Sigmoid colon (tissue), 7 donors: Measurements from ENCODE around the gene VWA3B. TPM values are rescaled to one million over a fixed set of nuclear protein-coding genes. Genes with fewer than 3 reads are reported as not detected.
"Not testable (repeated sequence)": the region's sequence is repeated elsewhere in the genome, so short reads cannot be mapped to it uniquely, and the experiment has no call there.

Experiments
- DNase-seq: peaks from one replicate; pipeline ENCODE4 v3.0.0-alpha.2; 2019
- H3K27ac ChIP-seq, 4 donors: fragments of 200-600 bp; sonication (generic); one replicate each; pipeline ENCODE4 v1.5.1; 2016 to 2019; ENCODE audit warnings: mild to moderate bottlenecking in 1 of 4
- H3K27me3 ChIP-seq, 3 donors: fragments of 200-600 bp; sonication (generic); one replicate each; pipeline ENCODE4 v1.5.1; 2019; ENCODE audit warnings: mild to moderate bottlenecking in 1 of 3
- H3K36me3 ChIP-seq, 4 donors: fragments of 200-600 bp; sonication (generic); one replicate each; pipeline ENCODE4 v1.5.1; 2016 to 2019
- H3K4me1 ChIP-seq, 4 donors: fragments of 200-600 bp; sonication (generic); one replicate each; pipeline ENCODE4 v1.5.1; 2017 to 2019
- H3K4me3 ChIP-seq, 4 donors: fragments of 200-600 bp; sonication (generic); one replicate each; pipeline ENCODE4 v1.5.1; 2017 to 2019; ENCODE audit warnings: mild to moderate bottlenecking in 2 of 4, moderate library complexity in 1 of 4
- H3K9me3 ChIP-seq, 4 donors: fragments of 200-600 bp in 3 of 4; sonication (generic) in 3 of 4; one replicate each; pipeline versions ENCODE4 v1.5.1 to v1.6.1; 2013 to 2019
- CTCF ChIP-seq, 4 experiments: fragments of 450-650 bp in 3 of 4; fragments of 200-600 bp in 1 of 4; IDR thresholded peaks; one replicate each; pipeline ENCODE4 v1.5.1; 2016 to 2019; ENCODE audit warnings: antibody characterized with exemption in 4 of 4, mild to moderate bottlenecking in 3 of 4, moderate library complexity in 2 of 4
- EP300 ChIP-seq, 4 donors: sonication (generic); formaldehyde crosslinking; IDR thresholded peaks; one replicate each; pipeline ENCODE4 v1.6.1; 2017; ENCODE audit warnings: antibody characterized with exemption in 4 of 4
- POLR2A ChIP-seq, 2 donors: fragments of 450-650 bp; IDR thresholded peaks; one replicate each; pipeline ENCODE4 v1.6.1; 2016; ENCODE audit warnings: antibody characterized with exemption in 2 of 2, mild to moderate bottlenecking in 2 of 2, moderate library complexity in 2 of 2
- POLR2AphosphoS5 ChIP-seq, 4 donors: sonication (generic); formaldehyde crosslinking; IDR thresholded peaks; one replicate each; pipeline ENCODE4 v1.6.1; 2017; ENCODE audit warnings: antibody characterized with exemption in 4 of 4
- WGBS, 2 donors: extraction: QIAGEN DNeasy Blood & Tissue Kit; methylation state at CpG; one replicate each; pipeline ENCODE4 v1.1.7; 2013; 5-methylcytosine and 5-hydroxymethylcytosine counted together
- intact Hi-C: fragments of 100-400 bp; cut with DNase I; formaldehyde crosslinking; loops from one replicate; pipeline ENCODE4 v1.15.1; 2023
- polyA plus RNA-seq, 3 donors: library from polyadenylated mRNA; stranded (reverse); fragments of 200-250 nt; gene quantifications; one replicate each; pipeline ENCODE4 v1.2.3, GENCODE V29; 2013
- total RNA-seq, 4 donors: library from RNA; depleted of rRNA; stranded (reverse); fragments of >200 nt; gene quantifications; one replicate each; pipeline ENCODE4 v1.1.0, GENCODE V29; 2016
- donor health status: healthy with polysubstance abuse.
- donor health status: Bipolar disorder and iron deficiency.
- donor health status: healthy.

Gene VWA3B
- total and polyA plus RNA-seq, 7 donors: 0.55 to 1.4 (median 1.2) TPM; not detected in 3

DNA sequence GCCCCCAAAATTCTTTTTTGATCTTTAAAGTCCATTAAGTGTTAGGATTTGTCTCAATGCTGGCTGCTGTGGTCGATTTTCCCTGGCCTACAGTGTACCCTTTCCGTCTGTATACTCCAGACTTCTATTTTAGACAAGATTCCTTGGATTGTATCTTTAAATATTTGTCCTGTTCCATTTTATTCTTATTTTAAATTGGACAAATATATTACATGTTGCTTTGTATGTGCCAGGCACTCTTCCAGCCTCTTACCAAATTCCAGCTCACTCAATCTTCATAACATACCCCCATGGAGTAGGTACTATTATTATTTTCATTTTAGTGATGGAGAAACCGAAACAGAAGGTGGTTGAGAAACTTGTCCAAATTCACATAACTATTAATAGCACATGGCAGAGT lies 58.1 kb downstream of the VWA3B start:
- Histone ChIP-seq H3K27ac (no peak overlapping the region), H3K36me3 (no peaks in the 10 kb centered on the region), H3K9me3 (no peaks in the 10 kb centered on the region), H3K4me3 (no peak overlapping the region), H3K4me1 (peaks cover 0 to 12% (median 4%) of the 10 kb centered on the region in 4 donors), H3K27me3 (no peaks in the 10 kb centered on the region)
- WGBS, 2 donors: 75 to 84% methylated on average over 3 of the region's 3 CpGs
- intact Hi-C loops: no loop called here
- TF ChIP-seq CTCF (IDR thresholded peaks at IDR 0.05) (no peak), EP300 (IDR thresholded peaks at IDR 0.05) (no peak), POLR2AphosphoS5 (IDR thresholded peaks at IDR 0.05) (no peak), POLR2A (IDR thresholded peaks at IDR 0.05) (no peak)
- no peak for DNase-seq

DNA sequence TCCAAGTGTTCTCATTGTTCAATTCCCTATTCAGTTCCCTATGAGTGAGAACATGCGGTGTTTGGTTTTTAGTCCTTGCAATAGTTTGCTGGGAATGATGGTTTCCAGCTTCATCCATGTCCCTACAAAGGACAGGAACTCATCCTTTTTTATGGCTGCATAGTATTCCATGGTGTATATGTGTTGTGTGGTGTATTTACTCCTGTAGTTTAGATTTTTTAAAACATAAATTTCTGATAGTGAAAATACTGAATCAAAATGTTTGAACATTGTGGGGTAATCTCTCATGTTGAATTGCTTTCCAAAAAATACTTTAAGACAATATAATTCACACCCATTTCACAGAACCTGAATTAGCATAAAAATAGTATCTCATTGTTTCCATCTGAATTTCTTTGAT lies 60.9 kb downstream of the VWA3B start:
- H3K9me3 ChIP-seq, DNase-seq, H3K27me3 ChIP-seq, H3K36me3 ChIP-seq, intact Hi-C loops, H3K4me3 ChIP-seq, H3K27ac ChIP-seq: not testable (repeated sequence)
- WGBS, 2 donors: 95 to 98% methylated on average over 1 of the region's 1 CpG
- peaks cover 0 to 12% (median 2%) of the 10 kb centered on the region in 4 donors for H3K4me1 ChIP-seq

GRCh38 chr2:98148595-98149332 lies 61.8 kb downstream of the VWA3B start:
- Histone ChIP-seq H3K36me3 (no peaks in the 10 kb centered on the region), H3K27ac (peak overlapping the region in 3 of 4 donors; percentile 4 to 56 (median 32)), H3K4me1 (peaks cover 0 to 12% (median 2%) of the 10 kb centered on the region in 4 donors), H3K9me3 (no peaks in the 10 kb centered on the region), H3K4me3 (peak overlapping the region in 1 of 4 donors; percentile 8), H3K27me3 (no peaks in the 10 kb centered on the region)
- 71 to 86% methylated on average over 3 of the region's 3 CpGs for WGBS, 2 donors
- TF ChIP-seq POLR2AphosphoS5 (IDR thresholded peaks at IDR 0.05): no peak
- TF ChIP-seq EP300 (IDR thresholded peaks at IDR 0.05): no peak
- no peak for TF ChIP-seq CTCF (IDR thresholded peaks at IDR 0.05)
- no peak for TF ChIP-seq POLR2A (IDR thresholded peaks at IDR 0.05)
- no peak for DNase-seq
- intact Hi-C loops: no loop called here

DNA sequence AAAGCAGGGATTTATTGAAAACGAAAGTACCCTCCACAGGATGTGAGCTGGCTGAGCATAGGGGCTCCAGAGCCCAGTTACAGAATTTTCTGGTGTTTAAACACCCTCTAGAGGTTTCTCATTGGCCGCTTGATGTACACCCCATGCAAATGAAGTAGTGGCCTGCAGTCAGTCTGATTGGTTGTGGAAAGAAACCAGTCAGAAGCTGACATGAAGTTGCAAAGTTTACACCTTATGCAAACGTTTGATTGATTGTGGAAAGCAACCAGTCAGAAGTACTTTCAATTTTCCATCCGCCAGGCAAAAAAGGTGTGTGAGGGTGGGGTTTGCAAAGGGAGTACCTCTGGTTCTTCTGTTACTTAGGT lies 62.3 kb downstream of the VWA3B start:
- Histone ChIP-seq H3K27me3 (no peaks in the 10 kb centered on the region), H3K4me3 (peak overlapping the region in 1 of 4 donors; percentile 8), H3K4me1 (peaks cover 0 to 12% (median 2%) of the 10 kb centered on the region in 4 donors), H3K27ac (peak overlapping the region in 3 of 4 donors; percentile 4 to 56 (median 32)), H3K36me3 (no peaks in the 10 kb centered on the region), H3K9me3 (no peaks in the 10 kb centered on the region)
- WGBS, 2 donors: 54 to 55% methylated on average over 4 of the region's 4 CpGs
- DNase-seq: no peak
- TF ChIP-seq CTCF (IDR thresholded peaks at IDR 0.05) (no peak), EP300 (IDR thresholded peaks at IDR 0.05) (no peak), POLR2AphosphoS5 (IDR thresholded peaks at IDR 0.05) (no peak)
- intact Hi-C loops: no loop called here

DNA sequence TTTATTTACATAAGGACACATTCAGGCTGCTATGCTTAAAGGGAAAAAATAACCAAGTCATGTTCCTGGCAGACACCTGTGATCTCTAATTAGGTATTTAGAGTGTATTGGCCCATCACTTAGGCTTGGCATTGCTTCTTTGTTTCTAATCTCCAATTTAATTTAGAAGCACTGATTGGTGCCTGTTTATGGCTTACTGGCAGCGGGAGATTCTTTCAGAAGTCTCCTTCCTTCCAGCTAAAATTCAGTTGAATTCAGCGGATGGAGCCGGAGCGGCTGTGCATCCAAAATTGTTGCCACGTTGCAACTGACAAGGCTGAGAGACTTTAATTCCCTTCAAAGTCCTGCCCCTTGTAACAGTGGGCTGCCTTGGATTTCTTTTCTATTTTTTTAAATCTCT lies 66.5 kb downstream of the VWA3B start:
- Histone ChIP-seq H3K27me3 (no peaks in the 10 kb centered on the region), H3K4me3 (no peak overlapping the region), H3K9me3 (no peaks in the 10 kb centered on the region), H3K27ac (no peak overlapping the region), H3K4me1 (peaks cover 0 to 12% (median 2%) of the 10 kb centered on the region in 4 donors), H3K36me3 (no peaks in the 10 kb centered on the region)
- DNase-seq: no peak
- intact Hi-C loops: no loop called here
- TF ChIP-seq POLR2AphosphoS5 (IDR thresholded peaks at IDR 0.05): no peak
- WGBS, 2 donors: 89 to 93% methylated on average over 5 of the region's 5 CpGs

DNA sequence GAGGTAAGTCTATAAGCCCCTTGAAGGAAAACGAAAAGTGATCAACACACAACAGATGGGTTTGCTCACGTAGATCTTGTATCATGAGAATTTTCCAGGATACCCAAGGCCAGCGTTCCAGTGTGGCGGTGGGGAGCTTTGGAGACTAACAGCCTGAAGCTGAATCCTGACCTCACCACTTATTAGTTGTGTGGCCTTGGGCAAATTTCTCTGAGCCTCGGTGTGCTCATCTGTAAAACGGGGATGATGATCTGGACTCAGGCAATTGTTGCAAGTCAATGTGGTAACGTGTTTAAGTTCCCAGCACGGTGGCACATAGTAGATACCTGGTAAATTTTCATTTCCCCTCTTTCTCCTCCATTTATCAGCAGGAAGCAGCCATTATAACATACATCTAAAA lies 68.3 kb downstream of the VWA3B start:
- H3K27me3 ChIP-seq: no peaks in the 10 kb centered on the region
- intact Hi-C loops: no loop called here
- H3K4me1 ChIP-seq: peaks cover 0 to 9% (median 5%) of the 10 kb centered on the region in 4 donors
- H3K36me3 ChIP-seq: no peaks in the 10 kb centered on the region
- WGBS, 2 donors: 93 to 94% methylated on average over 8 of the region's 8 CpGs
- no peak overlapping the region for H3K27ac ChIP-seq
- no peak overlapping the region for H3K4me3 ChIP-seq
- TF ChIP-seq EP300 (IDR thresholded peaks at IDR 0.05): no peak
- TF ChIP-seq CTCF (IDR thresholded peaks at IDR 0.05): no peak
- no peak for TF ChIP-seq POLR2A (IDR thresholded peaks at IDR 0.05)
- no peak for TF ChIP-seq POLR2AphosphoS5 (IDR thresholded peaks at IDR 0.05)
- H3K9me3 ChIP-seq: no peaks in the 10 kb centered on the region
- DNase-seq: no peak
